Left ventricle myocardium inferior (tissue), 1 donor: Measurements from ENCODE around the gene NECAB2. TPM values are rescaled to one million over a fixed set of nuclear protein-coding genes. Genes with fewer than 3 reads are reported as not detected.

ENCODE experiments used
- DNase-seq: peaks from one replicate; pipeline ENCODE4 v3.0.0-alpha.2; 2020
- H3K27ac ChIP-seq: fragments of 200-600 bp; replicated peaks from 2 replicates; pipeline ENCODE4 v1.8.0; 2021
- H3K27me3 ChIP-seq: fragments of 200-600 bp; 2 replicates; pipeline ENCODE4 v1.8.0; 2021; ENCODE audit warnings: low read depth
- H3K36me3 ChIP-seq: fragments of 200-600 bp; 2 replicates; pipeline ENCODE4 v1.8.0; 2021
- H3K4me1 ChIP-seq: fragments of 200-600 bp; 2 replicates; pipeline ENCODE4 v1.8.0; 2021
- H3K4me3 ChIP-seq: fragments of 200-600 bp; 2 replicates; pipeline ENCODE4 v1.8.0; 2021; ENCODE audit warnings: mild to moderate bottlenecking, moderate library complexity
- H3K9me3 ChIP-seq: fragments of 200-600 bp; replicated peaks from 2 replicates; pipeline ENCODE4 v1.8.0; 2021
- CTCF ChIP-seq: fragments of 200-600 bp; IDR thresholded peaks from 2 replicates; pipeline ENCODE4 v1.8.0; 2021; ENCODE audit warnings: antibody characterized with exemption, mild to moderate bottlenecking, borderline replicate concordance
- intact Hi-C: fragments of 100-400 bp; cut with micrococcal nuclease; formaldehyde crosslinking; loops from one replicate; pipeline ENCODE4 v1.11.0; 2022
- total RNA-seq: library from RNA; stranded (reverse); fragmentation: NEBNext Ultra II Directional; extraction: Animal tissue kit (Norgen Biotek cat#: 25700); gene quantifications from one replicate; pipeline ENCODE4 v1.2.1, GENCODE V29; 2021
- donor health status: DM: no; HTN: yes; CAD: no; lungs with severe emphysema.

The NECAB2 gene
- total RNA-seq, 1 donor from 2014 or later = 0.69 TPM

DNA sequence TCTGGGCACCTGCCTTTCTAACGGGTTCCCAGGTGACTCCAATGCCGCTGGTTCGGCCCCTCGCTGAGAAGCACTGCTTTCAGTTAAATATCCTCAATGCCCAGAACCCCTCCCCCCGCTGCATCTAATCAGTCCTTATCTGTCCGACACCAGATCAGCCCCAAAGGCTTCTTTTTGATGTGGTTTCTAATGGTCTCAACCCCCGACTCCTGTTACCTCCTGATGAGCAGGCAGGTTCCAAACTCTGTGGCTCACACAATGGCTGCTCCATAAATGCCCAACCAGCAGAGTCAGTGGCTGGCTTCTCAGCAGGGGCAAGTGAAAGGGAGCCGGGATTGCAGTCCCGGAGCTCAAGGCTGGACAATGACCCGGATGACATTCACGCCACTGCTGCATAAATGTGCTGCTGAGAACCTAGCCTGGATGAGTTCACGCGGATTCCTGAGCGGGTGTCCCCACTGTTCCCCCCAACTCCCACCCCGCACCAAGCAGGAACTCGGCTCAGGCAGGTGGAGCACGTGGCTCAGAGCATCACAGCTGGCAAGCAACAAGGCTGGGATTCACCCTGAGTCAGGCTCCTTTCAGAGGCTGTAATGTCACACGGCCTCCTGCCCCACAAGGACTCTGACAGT lies 75.6 kb downstream of the NECAB2 start:
- Histone ChIP-seq H3K4me3 (no peak overlapping the region), H3K9me3 (no peaks in the 10 kb centered on the region), H3K4me1 (peaks cover 16% of the 10 kb centered on the region), H3K27me3 (peaks cover 32% of the 10 kb centered on the region), H3K27ac (no peak overlapping the region), H3K36me3 (peaks cover 2% of the 10 kb centered on the region)
- no peak for TF ChIP-seq CTCF
- intact Hi-C loops = no loop called here
- no peak for DNase-seq

DNA sequence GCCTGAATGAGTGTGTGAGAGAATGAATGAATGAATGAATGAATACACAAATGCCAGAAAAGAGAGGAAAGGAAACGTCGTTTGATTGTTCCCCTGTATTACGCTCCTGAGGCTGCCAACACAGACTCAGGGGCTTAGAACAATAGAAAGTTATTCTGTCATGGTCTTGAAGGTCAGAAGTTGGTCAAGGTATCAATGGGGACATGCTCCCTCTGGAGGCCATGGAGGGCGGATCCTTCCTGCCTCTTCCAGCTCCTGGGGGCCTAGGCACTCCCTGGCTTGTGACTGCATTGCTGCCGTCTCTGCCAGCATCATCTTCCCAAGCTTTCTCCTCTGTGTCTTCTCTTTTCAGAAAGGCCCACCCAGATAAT lies 76.1 kb downstream of the NECAB2 start:
- peak; percentile 32 for TF ChIP-seq CTCF
- no peak for DNase-seq
- H3K27me3 ChIP-seq = peaks cover 32% of the 10 kb centered on the region
- H3K4me1 ChIP-seq = peaks cover 16% of the 10 kb centered on the region
- H3K36me3 ChIP-seq = peaks cover 6% of the 10 kb centered on the region
- intact Hi-C loops = no loop called here
- no peaks in the 10 kb centered on the region for H3K9me3 ChIP-seq
- H3K4me3 ChIP-seq = no peak overlapping the region
- no peak overlapping the region for H3K27ac ChIP-seq

DNA sequence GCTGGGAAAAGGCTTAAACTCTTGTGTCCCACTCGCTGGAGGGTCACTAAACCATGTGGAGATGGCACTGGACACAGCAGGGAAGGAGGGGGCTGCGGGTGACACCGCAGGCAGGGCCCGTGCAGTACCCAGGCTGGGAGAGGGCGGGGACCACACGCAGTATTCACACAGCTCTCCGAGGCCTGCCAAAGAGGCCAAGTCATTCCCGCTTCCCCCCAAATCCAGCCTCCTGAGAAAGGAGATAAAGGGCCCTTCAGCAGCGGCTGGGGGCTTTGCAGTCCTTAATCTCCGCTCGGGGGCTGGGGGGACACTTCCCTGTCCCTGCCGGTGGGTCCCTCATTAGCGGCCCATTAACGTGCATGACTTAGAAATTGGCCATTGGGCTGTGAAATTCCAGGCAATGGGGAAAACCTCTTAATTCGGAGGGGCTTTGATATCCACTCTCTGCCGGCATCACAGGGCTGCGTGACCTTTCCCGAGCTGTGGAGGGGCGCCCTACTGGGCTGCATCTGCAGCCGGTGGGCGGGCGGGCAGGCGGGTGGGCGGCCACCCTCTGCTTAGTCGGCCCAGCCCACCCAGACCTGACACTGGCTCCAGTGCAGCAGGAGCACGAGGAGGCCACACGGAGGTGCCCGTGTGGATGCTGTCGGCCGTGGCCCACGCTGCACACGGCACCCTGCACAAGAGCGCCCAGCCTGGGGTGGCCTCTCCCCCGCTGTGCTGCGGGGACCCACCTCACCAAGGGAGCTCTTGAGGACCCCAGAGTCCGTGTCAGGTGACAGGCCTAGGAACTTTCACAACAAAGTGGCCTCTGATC lies 77.2 kb downstream of the NECAB2 start:
- intact Hi-C loops = no loop called here
- no peak for DNase-seq
- H3K4me1 ChIP-seq = peaks cover 16% of the 10 kb centered on the region
- TF ChIP-seq CTCF = no peak
- peaks cover 28% of the 10 kb centered on the region for H3K27me3 ChIP-seq
- H3K4me3 ChIP-seq = no peak overlapping the region
- no peak overlapping the region for H3K27ac ChIP-seq
- H3K36me3 ChIP-seq = peaks cover 15% of the 10 kb centered on the region
- no peaks in the 10 kb centered on the region for H3K9me3 ChIP-seq

- intact Hi-C loops = no loop called here
- no peak for DNase-seq
- Histone ChIP-seq H3K36me3 (peaks cover 18% of the 10 kb centered on the region), H3K4me3 (no peak overlapping the region), H3K27me3 (peaks cover 24% of the 10 kb centered on the region), H3K4me1 (peaks cover 16% of the 10 kb centered on the region), H3K27ac (no peak overlapping the region), H3K9me3 (no peaks in the 10 kb centered on the region)
- no peak for TF ChIP-seq CTCF
These were observed 77.9 kb downstream of the NECAB2 start for GRCh38 chr16:84045818-84046470.

DNA sequence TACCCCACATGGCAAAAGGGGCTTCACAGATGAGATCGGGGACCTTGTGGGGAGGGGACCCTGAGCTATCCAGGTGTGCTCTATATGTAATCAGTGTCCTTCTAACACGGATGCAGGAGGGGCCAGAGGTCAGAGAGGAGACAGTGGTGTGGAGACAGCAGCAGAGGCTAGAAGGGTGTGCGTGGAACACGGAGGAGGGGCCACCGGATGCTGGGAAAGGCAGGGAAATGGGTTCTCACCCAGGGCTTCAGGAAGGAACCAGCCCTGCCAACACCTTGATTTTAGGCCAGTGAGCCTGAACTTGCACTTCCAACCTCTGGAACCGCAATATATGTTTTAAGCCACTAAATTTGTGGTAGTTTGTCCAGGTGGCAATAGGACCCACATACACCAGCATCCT lies 79.2 kb downstream of the NECAB2 start:
- no peak for DNase-seq
- intact Hi-C loops = no loop called here

More for the DNA sequence above, 79.2 kb downstream of the NECAB2 start:
- no peak for TF ChIP-seq CTCF
- Histone ChIP-seq H3K36me3 (peaks cover 21% of the 10 kb centered on the region), H3K4me1 (peaks cover 19% of the 10 kb centered on the region), H3K4me3 (no peak overlapping the region), H3K27ac (no peak overlapping the region), H3K9me3 (no peaks in the 10 kb centered on the region), H3K27me3 (peaks cover 15% of the 10 kb centered on the region)
